GM12801 (cell line): Measurements from ENCODE around the gene MYH11.

Experiments
- TF ChIP-seq, protein P1 (sequence below): IDR thresholded peaks from one replicate; pipeline ENCODE4 v1.5.1; 2011; ENCODE audit warnings: control low read depth; ENCODE audit not compliant: insufficient read length; ENCODE audit errors: extremely low read depth

The MYH11 gene

DNA sequence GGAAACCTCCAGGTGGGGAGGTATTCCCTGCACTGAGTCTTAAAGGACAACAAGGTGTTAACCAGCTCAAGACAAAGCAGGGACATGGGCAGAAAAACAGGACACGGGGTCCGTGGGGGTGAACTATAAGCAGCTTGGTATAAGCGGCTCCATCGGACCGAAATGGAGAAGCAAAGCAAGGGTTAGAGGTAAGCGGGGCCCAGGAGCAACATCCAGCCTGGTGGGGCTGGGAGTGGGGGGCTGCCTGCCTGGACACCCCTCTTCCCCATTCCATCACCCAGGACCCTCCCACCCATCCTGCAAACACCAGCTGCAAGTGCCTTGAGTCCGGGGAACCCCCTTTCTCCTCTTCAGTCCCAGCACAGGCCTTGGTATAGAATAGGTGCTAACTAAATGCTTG lies 29.5 kb downstream of the MYH11 start:
- TF ChIP-seq, protein P1, sequence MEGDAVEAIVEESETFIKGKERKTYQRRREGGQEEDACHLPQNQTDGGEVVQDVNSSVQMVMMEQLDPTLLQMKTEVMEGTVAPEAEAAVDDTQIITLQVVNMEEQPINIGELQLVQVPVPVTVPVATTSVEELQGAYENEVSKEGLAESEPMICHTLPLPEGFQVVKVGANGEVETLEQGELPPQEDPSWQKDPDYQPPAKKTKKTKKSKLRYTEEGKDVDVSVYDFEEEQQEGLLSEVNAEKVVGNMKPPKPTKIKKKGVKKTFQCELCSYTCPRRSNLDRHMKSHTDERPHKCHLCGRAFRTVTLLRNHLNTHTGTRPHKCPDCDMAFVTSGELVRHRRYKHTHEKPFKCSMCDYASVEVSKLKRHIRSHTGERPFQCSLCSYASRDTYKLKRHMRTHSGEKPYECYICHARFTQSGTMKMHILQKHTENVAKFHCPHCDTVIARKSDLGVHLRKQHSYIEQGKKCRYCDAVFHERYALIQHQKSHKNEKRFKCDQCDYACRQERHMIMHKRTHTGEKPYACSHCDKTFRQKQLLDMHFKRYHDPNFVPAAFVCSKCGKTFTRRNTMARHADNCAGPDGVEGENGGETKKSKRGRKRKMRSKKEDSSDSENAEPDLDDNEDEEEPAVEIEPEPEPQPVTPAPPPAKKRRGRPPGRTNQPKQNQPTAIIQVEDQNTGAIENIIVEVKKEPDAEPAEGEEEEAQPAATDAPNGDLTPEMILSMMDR = no peak

DNA sequence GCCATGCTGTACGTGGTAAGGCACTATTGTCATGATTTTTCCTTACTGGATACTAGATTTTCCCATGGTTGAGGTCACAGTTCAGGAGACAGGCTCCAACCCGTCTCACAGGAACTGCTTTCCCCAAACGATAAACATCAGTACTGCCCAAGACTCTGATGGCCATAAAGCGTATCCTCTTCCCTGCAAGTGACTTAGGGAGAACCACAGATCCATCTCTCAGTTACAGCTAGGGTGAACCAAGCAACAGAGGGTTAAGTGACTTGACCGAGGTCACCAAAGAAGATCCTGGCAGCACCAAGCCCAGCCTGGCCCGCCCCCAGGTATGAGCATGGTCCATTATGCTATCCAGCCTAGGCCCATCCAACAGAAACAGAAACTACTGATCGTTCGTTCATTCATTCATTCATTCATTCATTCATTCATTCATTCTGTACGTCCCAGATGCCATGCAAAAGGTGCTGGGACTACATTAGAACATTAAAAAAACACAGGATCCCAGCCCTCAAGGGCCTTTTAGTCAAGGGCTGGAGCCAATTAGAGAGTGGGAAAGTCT lies 31.0 kb downstream of the MYH11 start:
- TF ChIP-seq, protein P1 = no peak

DNA sequence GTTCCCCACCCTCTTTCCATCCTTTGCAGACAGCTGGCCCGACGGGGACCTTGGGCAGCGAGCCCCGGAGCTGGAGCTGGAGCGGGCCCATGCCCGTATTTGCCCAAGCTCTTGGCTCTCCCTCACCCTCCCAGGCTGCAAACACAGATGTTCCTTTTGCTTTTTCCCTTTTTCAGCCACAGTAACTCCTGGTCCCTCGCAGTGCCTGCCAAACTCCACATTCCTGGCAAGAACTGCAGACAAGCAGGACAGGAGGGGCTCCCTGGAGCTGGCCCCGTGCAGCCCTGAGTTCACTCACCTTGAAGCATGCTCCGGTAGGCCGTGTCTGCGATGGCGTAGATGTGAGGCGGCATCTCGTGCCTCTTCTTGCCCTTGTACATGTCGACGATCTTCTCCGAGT lies 33.9 kb downstream of the MYH11 start:
- TF ChIP-seq, protein P1 = no peak

DNA sequence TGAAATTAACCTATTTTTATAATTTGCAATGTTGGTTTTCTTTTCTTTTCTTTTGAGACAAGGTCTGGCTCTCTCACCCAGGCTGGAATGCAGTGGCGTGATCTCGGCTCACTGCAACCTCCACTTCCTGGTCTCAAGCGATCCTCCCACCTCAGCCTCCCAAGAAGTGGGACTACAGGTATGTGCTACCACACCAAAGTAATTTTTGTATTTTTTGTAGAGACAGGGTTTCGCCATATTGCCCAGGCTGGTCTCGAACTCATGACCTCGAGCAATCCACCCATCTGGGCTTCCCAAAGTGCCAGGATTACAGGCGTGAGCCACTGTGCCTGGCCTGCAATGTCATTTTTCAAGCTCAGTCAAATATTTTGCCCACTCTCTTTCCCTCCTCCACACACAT lies 36.0 kb downstream of the MYH11 start:
- TF ChIP-seq, protein P1 = no peak

DNA sequence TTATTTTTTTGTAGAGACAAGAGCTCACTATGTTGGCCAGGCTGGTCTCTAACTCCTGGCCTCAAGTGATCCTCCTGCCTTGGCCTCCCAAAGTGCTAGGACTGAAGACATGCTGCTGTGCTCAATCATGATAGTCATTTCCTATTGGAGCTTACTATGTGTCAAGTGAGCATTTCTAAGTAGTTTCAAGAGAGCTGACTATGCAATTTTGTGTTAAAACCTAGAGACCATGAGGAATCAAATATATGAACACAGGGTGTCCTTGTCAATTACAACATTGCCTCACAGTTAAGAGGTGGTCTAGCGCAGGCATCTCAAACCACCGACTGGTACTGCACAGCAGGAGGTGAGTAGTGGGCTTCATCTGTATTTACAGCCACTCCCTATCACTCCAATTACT lies 37.8 kb downstream of the MYH11 start:
- TF ChIP-seq, protein P1 = no peak

DNA sequence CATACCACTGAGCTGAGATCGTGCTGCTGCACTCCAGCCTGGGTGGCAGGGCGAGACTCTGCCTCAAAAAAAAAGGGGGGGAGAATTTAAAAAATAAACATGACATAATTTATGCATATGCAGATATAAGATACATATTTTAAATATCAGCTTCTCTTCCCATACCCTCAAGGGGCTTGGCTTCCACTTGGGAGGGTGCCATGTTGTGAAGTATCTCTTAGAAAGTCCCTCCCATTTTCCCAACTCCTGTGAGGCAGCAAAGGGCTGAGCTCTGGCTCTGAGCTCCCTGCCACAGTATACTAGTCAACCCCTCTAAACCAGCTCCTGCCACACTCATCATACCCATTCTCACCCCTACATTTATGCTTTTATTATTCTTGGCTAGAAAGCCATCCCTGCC lies 39.4 kb downstream of the MYH11 start:
- TF ChIP-seq, protein P1 = no peak

DNA sequence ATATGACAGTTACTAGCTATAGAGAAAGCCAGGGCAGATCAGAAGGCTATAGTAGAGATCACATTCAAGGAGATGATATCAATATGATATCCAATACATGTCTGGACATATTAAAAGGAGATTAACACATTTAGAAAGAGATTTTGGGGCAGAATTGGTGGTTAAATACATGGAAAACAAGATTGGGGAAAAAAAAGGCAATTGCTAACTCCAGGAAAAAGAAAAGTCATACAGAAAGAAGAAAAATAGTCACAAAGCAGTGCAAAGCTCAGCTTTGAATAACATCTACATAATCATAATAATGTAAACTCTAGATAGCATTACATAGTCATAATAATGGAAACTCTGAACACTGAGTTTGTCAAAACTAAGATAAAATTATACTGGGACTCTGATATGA lies 40.6 kb downstream of the MYH11 start:
- TF ChIP-seq, protein P1 = no peak
